H1 (cell line): ENCODE results near the gene PAK2.

ENCODE experiments used
- EZH2 ChIP-seq: fragments of 200-600 bp; sonication (generic); IDR thresholded peaks from 2 replicates; pipeline ENCODE4 v1.7.1; 2012; ENCODE audit warnings: low read depth, mild to moderate bottlenecking, moderate library complexity, low read length, inconsistent platforms; ENCODE audit not compliant: severe bottlenecking
- GTF2F1 ChIP-seq: IDR thresholded peaks from 2 replicates; pipeline ENCODE4 v1.6.1; 2012; ENCODE audit warnings: low read depth, low read length, improper control_type of control experiment, borderline replicate concordance
- HDAC6 ChIP-seq: IDR thresholded peaks from one replicate; pipeline ENCODE4 v1.7.1; 2012; ENCODE audit warnings: low read depth, mild to moderate bottlenecking, inconsistent platforms, low read length, moderate library complexity
- SP1 ChIP-seq: IDR thresholded peaks from 2 replicates; pipeline ENCODE4 v1.6.1; 2011; ENCODE audit warnings: low read depth, low read length
- TF ChIP-seq, protein P1 (sequence below), 3 experiments: IDR thresholded peaks; 1 replicate in 2 of 3; 2 replicates in 1 of 3; pipeline versions ENCODE4 v1.5.1 to v1.6.1; 2011; ENCODE audit warnings: low read length in 3 of 3, mild to moderate bottlenecking in 3 of 3, inconsistent platforms in 2 of 3, low read depth in 1 of 3, moderate library complexity in 1 of 3; ENCODE audit not compliant: insufficient read depth in 1 of 3; ENCODE audit errors: control extremely low read depth in 1 of 3

DNA sequence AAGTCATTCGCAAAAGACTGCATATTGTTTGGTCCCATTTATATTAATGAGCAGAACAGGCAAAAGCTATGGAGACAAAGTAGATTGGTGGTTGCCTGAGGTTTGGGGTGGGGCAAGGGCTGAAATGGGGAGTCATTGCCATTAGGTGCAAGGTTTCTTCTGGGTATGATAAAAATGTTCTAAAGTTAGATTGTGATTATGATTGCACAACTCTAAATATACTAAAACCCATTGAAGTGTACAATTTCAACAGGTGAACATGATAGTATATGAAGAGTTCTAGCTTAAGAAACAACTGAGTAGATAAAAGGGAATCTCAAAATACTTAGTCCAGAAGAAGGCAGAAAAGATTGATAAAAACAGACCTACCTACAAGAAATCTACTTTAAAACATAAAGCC is 56.7 kb downstream of the PAK2 start:
- TF ChIP-seq, protein P1, sequence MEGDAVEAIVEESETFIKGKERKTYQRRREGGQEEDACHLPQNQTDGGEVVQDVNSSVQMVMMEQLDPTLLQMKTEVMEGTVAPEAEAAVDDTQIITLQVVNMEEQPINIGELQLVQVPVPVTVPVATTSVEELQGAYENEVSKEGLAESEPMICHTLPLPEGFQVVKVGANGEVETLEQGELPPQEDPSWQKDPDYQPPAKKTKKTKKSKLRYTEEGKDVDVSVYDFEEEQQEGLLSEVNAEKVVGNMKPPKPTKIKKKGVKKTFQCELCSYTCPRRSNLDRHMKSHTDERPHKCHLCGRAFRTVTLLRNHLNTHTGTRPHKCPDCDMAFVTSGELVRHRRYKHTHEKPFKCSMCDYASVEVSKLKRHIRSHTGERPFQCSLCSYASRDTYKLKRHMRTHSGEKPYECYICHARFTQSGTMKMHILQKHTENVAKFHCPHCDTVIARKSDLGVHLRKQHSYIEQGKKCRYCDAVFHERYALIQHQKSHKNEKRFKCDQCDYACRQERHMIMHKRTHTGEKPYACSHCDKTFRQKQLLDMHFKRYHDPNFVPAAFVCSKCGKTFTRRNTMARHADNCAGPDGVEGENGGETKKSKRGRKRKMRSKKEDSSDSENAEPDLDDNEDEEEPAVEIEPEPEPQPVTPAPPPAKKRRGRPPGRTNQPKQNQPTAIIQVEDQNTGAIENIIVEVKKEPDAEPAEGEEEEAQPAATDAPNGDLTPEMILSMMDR (IDR thresholded peaks at IDR 0.05; ENCODE audit: control extremely low read depth in 1 of 3, insufficient read depth in 1 of 3, low read depth in 1 of 3, low read length in 3 of 3): no peak
- TF ChIP-seq HDAC6 (no peak), EZH2 (no peak), GTF2F1 (no peak), SP1 (no peak)
